HepG2 (cell line): ENCODE measurements around the gene PPP2R5D. TPM values are rescaled to one million over a fixed set of nuclear protein-coding genes. Genes with fewer than 3 reads are reported as not detected.

Experiments used
- EHMT2 ChIP-seq: fragments of 200-600 bp; sonication (generic); IDR thresholded peaks from 2 replicates; pipeline ENCODE4 v1.7.0; 2017; ENCODE audit warnings: antibody characterized with exemption, low read depth, low read length, borderline replicate concordance
- FOXM1 ChIP-seq: sonication (generic); formaldehyde crosslinking; IDR thresholded peaks from 2 replicates; pipeline ENCODE4 v1.5.0; 2020; ENCODE audit warnings: missing genetic modification reagents
- GATAD1 ChIP-seq: IDR thresholded peaks from 2 replicates; pipeline ENCODE4 v1.6.1; 2016; ENCODE audit warnings: missing genetic modification reagents, missing compliant biosample characterization
- HNRNPUL1 ChIP-seq: fragments of 200-400 bp; formaldehyde crosslinking; IDR thresholded peaks from 2 replicates; pipeline ENCODE4 v1.6.1; 2017; ENCODE audit warnings: low read depth, mild to moderate bottlenecking, low read length, moderate library complexity
- MYPOP ChIP-seq: sonication (generic); formaldehyde crosslinking; IDR thresholded peaks from 2 replicates; pipeline ENCODE4 v1.8.1; 2023; ENCODE audit warnings: mild to moderate bottlenecking, moderate library complexity, missing genetic modification reagents
- NR2C2 ChIP-seq: sonication (generic); formaldehyde crosslinking; IDR thresholded peaks from 2 replicates; pipeline ENCODE4 v1.4.0; 2020; ENCODE audit warnings: missing genetic modification reagents, mild to moderate bottlenecking, moderate library complexity, borderline replicate concordance
- PRMT3 ChIP-seq: sonication (generic); formaldehyde crosslinking; IDR thresholded peaks from 2 replicates; pipeline ENCODE4 v1.8.1; 2022; ENCODE audit warnings: low read depth, mild to moderate bottlenecking, moderate library complexity, missing genetic modification reagents, borderline replicate concordance
- SKI ChIP-seq: fragments of 450-650 bp; IDR thresholded peaks from one replicate; pipeline ENCODE4 v1.6.1; 2018; ENCODE audit warnings: mild to moderate bottlenecking; ENCODE audit not compliant: partially characterized antibody
- TARDBP ChIP-seq: sonication (generic); formaldehyde crosslinking; IDR thresholded peaks from 2 replicates; pipeline ENCODE4 v1.8.0; 2022; ENCODE audit warnings: mild to moderate bottlenecking, missing genetic modification reagents
- ZBTB40 ChIP-seq, 2 experiments: fragments of 450-650 bp in 1 of 2; sonication (generic) in 1 of 2; formaldehyde crosslinking in 1 of 2; IDR thresholded peaks; 2 replicates each; pipeline versions ENCODE4 v1.6.1 to v1.8.0; 2016 to 2022; ENCODE audit warnings: antibody characterized with exemption in 1 of 2, mild to moderate bottlenecking in 1 of 2, missing genetic modification reagents in 1 of 2
- ZNF260 ChIP-seq: sonication (generic); formaldehyde crosslinking; IDR thresholded peaks from 2 replicates; pipeline ENCODE4 v1.4.0; 2020; ENCODE audit warnings: missing genetic modification reagents, low read depth, mild to moderate bottlenecking, borderline replicate concordance
- ZNF275 ChIP-seq: sonication (generic); formaldehyde crosslinking; IDR thresholded peaks from 2 replicates; pipeline ENCODE4 v1.8.0; 2022; ENCODE audit warnings: missing genetic modification reagents, mild to moderate bottlenecking, inconsistent platforms, borderline replicate concordance
- ZNF432 ChIP-seq: sonication (generic); formaldehyde crosslinking; IDR thresholded peaks from 2 replicates; pipeline ENCODE4 v1.5.0; 2020; ENCODE audit warnings: missing genetic modification reagents, mild to moderate bottlenecking, borderline replicate concordance
- ZNF556 ChIP-seq: sonication (generic); formaldehyde crosslinking; IDR thresholded peaks from 2 replicates; pipeline ENCODE4 v1.4.0; 2020; ENCODE audit warnings: mild to moderate bottlenecking, missing genetic modification reagents, borderline replicate concordance
- ZNF614 ChIP-seq: IDR thresholded peaks from 2 replicates; pipeline ENCODE4 v1.6.1; 2018; ENCODE audit warnings: missing biosample characterization, missing genetic modification reagents, inconsistent platforms, borderline replicate concordance
- ZNF788 ChIP-seq: sonication (generic); formaldehyde crosslinking; IDR thresholded peaks from 2 replicates; pipeline ENCODE4 v1.5.0; 2020; ENCODE audit warnings: mild to moderate bottlenecking, missing genetic modification reagents, borderline replicate concordance
- ZSCAN9 ChIP-seq: IDR thresholded peaks from 2 replicates; pipeline ENCODE4 v1.6.1; 2016; ENCODE audit warnings: borderline replicate concordance
- polyA plus RNA-seq, 8 experiments: library from polyadenylated mRNA; depleted of rRNA in 3 of 8; stranded (reverse) in 7 of 8; unstranded in 1 of 8; fragments of >200 nt; fragmentation: Illumina TruSeq in 4 of 8; extraction: Trizol in 4 of 8; gene quantifications; 2 replicates each; pipeline versions ENCODE4 v1.2.1 to v1.2.3, GENCODE V29; 2011 to 2016; ENCODE audit warnings: low read depth in 4 of 8, missing spikeins in 1 of 8, mixed read lengths in 1 of 8; ENCODE audit not compliant: insufficient read depth in 1 of 8
- total RNA-seq, 5 experiments: library from RNA; depleted of rRNA; stranded (reverse); fragments of >200 nt; fragmentation: Illumina TruSeq; extraction: Trizol; gene quantifications; 2 replicates each; pipeline ENCODE4 v1.2.3, GENCODE V29; 2016; ENCODE audit warnings: low read depth in 1 of 5

Gene PPP2R5D
- total and polyA plus RNA-seq, 2 of the 13 experiments (the other 11 are each of a cell fraction or from before 2014, with no cell fraction given): 53.7 to 60.4 TPM

GRCh38 chr6:43060034-43060754, 75.8 kb downstream of the PPP2R5D start (continued):
- TF ChIP-seq HNRNPUL1 (no peak), ZNF556 (CRISPR knock-in tag) (0 out of 2 replicates have a peak, but pooled peaks have one; percentile 20), FOXM1 (no peak), NR2C2 (CRISPR knock-in tag) (peak; percentile 15), TARDBP (CRISPR knock-in tag) (peak; percentile 93), ZNF260 (CRISPR knock-in tag) (no peak), ZNF275 (CRISPR knock-in tag) (peak; percentile 63; the same call in 1 of the 2 replicates), EHMT2 (no peak), ZSCAN9 (peak; percentile 73; the same call in 1 of the 2 replicates), MYPOP (CRISPR knock-in tag) (no peak), SKI (no peak), PRMT3 (CRISPR knock-in tag) (no peak), ZNF614 (peak; percentile 72; the same call in 1 of the 2 replicates), ZNF788 (CRISPR knock-in tag) (peak; percentile 91; the same call in 1 of the 2 replicates), ZNF432 (CRISPR knock-in tag) (no peak), ZBTB40 (IDR thresholded peaks at IDR 0.05) (no peak), ZBTB40 (CRISPR knock-in tag; IDR thresholded peaks at IDR 0.05) (no peak; the same call in 1 of the 2 replicates), GATAD1 (peak; percentile 47; the same call in 1 of the 2 replicates)
